ENCODE measurements around the gene DDX10. TPM values are rescaled to one million over a fixed set of nuclear protein-coding genes. Genes with fewer than 3 reads are reported as not detected.

DDX10 gene
- total RNA-seq, 2 donors from 2014 or later, result 18.5 to 33.1 TPM

DNA sequence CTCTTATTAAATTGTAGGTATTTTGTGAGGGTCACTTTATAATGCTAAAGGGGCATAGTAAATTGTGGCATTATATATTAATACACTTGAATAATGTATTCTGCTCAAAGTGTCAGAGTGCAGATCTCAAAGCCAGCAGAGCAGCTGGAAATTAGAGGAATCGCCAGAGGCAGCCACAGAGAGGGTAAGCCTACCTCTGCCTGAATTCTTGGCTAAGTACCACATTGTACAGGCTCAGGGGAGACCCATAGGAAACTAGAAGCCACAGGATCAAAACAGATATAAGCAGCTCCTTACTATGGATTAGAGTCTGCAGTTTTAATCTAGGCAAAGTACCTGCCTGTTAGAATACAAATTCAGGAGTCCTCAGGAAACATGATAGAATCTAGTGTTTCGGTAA is 249.3 kb downstream of the DDX10 start:
- WGBS, result 91% methylated on average over 2 of the region's 2 CpGs
- intact Hi-C loops (cut with DNase I), result no loop called here
- TF ChIP-seq, protein P1, sequence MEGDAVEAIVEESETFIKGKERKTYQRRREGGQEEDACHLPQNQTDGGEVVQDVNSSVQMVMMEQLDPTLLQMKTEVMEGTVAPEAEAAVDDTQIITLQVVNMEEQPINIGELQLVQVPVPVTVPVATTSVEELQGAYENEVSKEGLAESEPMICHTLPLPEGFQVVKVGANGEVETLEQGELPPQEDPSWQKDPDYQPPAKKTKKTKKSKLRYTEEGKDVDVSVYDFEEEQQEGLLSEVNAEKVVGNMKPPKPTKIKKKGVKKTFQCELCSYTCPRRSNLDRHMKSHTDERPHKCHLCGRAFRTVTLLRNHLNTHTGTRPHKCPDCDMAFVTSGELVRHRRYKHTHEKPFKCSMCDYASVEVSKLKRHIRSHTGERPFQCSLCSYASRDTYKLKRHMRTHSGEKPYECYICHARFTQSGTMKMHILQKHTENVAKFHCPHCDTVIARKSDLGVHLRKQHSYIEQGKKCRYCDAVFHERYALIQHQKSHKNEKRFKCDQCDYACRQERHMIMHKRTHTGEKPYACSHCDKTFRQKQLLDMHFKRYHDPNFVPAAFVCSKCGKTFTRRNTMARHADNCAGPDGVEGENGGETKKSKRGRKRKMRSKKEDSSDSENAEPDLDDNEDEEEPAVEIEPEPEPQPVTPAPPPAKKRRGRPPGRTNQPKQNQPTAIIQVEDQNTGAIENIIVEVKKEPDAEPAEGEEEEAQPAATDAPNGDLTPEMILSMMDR (IDR thresholded peaks at IDR 0.05), result no peak
- TF ChIP-seq POLR2A (IDR thresholded peaks at IDR 0.05) (no peak), POLR2AphosphoS5 (IDR thresholded peaks at IDR 0.05) (no peak)
- Histone ChIP-seq H3K4me3 (no peak overlapping the region), H3K36me3 (no peaks in the 10 kb centered on the region), H3K27ac (no peak overlapping the region), H3K4me1 (replicated peaks) (no peaks in the 10 kb centered on the region), H3K27me3 (replicated peaks; ENCODE audit: insufficient read depth) (no peaks in the 10 kb centered on the region), H3K9me3 (no peaks in the 10 kb centered on the region)
- no peak for DNase-seq (ENCODE audit: low spot score)

DNA sequence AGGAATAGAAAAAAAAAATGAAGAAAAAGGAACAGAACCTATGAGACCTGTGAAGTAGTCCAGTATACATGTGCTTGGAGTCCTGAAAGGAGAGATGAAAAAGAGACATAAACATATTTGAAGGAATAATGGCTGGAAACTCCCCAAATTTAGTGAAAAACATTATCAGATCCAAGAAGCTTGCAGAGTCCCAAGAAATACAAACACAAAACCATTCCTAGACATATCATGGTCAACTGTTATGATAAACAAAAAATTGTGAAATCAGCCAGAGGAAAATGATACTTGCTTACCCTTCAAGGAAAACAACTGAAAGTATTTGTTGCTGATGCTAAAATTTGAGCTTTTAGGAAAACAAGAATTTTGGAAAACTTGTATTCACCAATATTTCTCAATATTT is 250.1 kb downstream of the DDX10 start:
- no peak for DNase-seq (ENCODE audit: low spot score)
- H3K27me3 ChIP-seq (replicated peaks; ENCODE audit: insufficient read depth), result no peaks in the 10 kb centered on the region
- no peaks in the 10 kb centered on the region for H3K4me1 ChIP-seq (replicated peaks)
- no peak overlapping the region for H3K4me3 ChIP-seq
- no peaks in the 10 kb centered on the region for H3K36me3 ChIP-seq
- no peaks in the 10 kb centered on the region for H3K9me3 ChIP-seq
- no peak for TF ChIP-seq POLR2AphosphoS5 (IDR thresholded peaks at IDR 0.05)
- TF ChIP-seq, protein P1 (IDR thresholded peaks at IDR 0.05), result no peak
- no peak for TF ChIP-seq POLR2A (IDR thresholded peaks at IDR 0.05)
- H3K27ac ChIP-seq, result no peak overlapping the region
- intact Hi-C loops (cut with DNase I), result no loop called here

DNA sequence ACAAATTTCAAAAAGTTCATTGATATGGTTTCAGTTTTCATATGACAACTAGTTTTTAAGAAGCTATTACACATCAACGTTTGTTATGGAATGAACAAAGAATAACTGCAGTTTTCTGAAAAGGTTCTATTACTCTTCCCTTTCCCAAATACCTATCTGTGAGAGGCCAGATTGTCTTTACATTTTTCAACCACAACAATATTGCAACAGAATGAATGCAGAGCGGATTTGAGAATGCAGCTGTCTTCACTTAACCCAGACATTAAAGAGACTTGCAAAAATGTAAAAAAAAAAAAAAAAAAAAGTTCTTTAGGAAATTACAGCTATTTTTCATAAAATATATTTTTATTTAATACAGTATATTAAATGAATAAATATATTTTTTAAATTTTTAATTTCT is 250.8 kb downstream of the DDX10 start:
- no peaks in the 10 kb centered on the region for H3K4me1 ChIP-seq (replicated peaks)
- no peak for TF ChIP-seq POLR2AphosphoS5 (IDR thresholded peaks at IDR 0.05)
- no peak for TF ChIP-seq POLR2A (IDR thresholded peaks at IDR 0.05)
- TF ChIP-seq, protein P1 (IDR thresholded peaks at IDR 0.05), result no peak
- H3K4me3 ChIP-seq, result no peak overlapping the region

DNA sequence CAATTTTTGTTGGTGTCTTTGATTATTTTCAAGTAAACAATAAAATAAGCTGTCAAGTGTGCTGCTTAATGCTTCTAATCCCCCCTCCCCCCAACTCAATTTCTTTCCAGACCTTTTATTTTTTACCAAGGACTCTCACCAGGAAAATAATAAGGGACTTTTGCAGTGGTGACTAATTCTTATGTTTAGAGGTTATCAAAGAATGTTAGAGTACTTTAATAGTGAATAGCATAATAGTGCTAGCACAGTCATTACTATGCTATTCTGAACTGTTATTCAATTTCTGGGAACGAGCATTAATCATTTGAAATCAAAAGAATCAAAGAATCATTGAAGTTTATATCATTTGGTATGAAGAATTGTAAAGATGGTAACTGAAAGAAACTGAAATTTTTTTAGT is 251.4 kb downstream of the DDX10 start:
- intact Hi-C loops (cut with DNase I), result no loop called here
- TF ChIP-seq POLR2AphosphoS5 (IDR thresholded peaks at IDR 0.05) (no peak), POLR2A (IDR thresholded peaks at IDR 0.05) (no peak)
- TF ChIP-seq, protein P1 (IDR thresholded peaks at IDR 0.05), result no peak
- Histone ChIP-seq H3K4me1 (replicated peaks) (no peaks in the 10 kb centered on the region), H3K36me3 (no peaks in the 10 kb centered on the region), H3K27me3 (replicated peaks; ENCODE audit: insufficient read depth) (no peaks in the 10 kb centered on the region), H3K4me3 (no peak overlapping the region), H3K9me3 (no peaks in the 10 kb centered on the region), H3K27ac (no peak overlapping the region)
- DNase-seq (ENCODE audit: low spot score), result no peak
- 70% methylated on average over 1 of the region's 1 CpG for WGBS

More for the DNA sequence above, 250.8 kb downstream of the DDX10 start:
- H3K27ac ChIP-seq, result no peak overlapping the region
- no peaks in the 10 kb centered on the region for H3K36me3 ChIP-seq
- no peak for DNase-seq (ENCODE audit: low spot score)
- no peaks in the 10 kb centered on the region for H3K27me3 ChIP-seq (replicated peaks; ENCODE audit: insufficient read depth)
- 81% methylated on average over 2 of the region's 2 CpGs for WGBS
- no peaks in the 10 kb centered on the region for H3K9me3 ChIP-seq
- intact Hi-C loops (cut with DNase I), result no loop called here

DNA sequence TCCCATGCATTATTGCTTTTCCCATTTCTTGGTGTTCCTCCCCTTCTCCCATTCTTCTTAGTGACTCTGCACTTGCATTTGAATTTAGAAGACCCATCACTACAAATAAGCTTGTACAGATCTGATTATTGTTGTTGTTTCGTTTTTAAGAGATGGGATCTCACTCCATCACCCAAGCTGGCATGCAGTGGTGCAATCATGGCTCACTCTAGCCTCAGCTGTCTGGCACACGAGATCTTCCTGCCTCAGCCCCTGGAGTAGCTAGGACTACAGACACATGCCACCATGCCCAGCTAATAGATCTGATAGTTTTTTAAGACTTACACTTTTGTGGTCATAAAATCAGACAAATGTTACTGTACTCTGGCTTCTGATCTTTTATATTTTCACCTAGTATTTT is 252.1 kb downstream of the DDX10 start:
- WGBS, result 90% methylated on average over 2 of the region's 2 CpGs
- H3K27me3 ChIP-seq (replicated peaks; ENCODE audit: insufficient read depth), result no peaks in the 10 kb centered on the region
- no peaks in the 10 kb centered on the region for H3K9me3 ChIP-seq
- no peaks in the 10 kb centered on the region for H3K4me1 ChIP-seq (replicated peaks)
- H3K27ac ChIP-seq, result no peak overlapping the region
- no peaks in the 10 kb centered on the region for H3K36me3 ChIP-seq
- TF ChIP-seq POLR2A (IDR thresholded peaks at IDR 0.05) (no peak), POLR2AphosphoS5 (IDR thresholded peaks at IDR 0.05) (no peak)
- TF ChIP-seq, protein P1 (IDR thresholded peaks at IDR 0.05), result no peak
- intact Hi-C loops (cut with DNase I), result no loop called here
- DNase-seq (ENCODE audit: low spot score), result no peak
- no peak overlapping the region for H3K4me3 ChIP-seq
